HG03045 (cell line): Measurements from ENCODE around the gene IL1RAPL1.

Experiments used
- ATAC-seq: cut with Tn5 transposase; IDR thresholded peaks from one replicate; pipeline ENCODE4 v1.9.1; 2021; ENCODE audit warnings: mild to moderate bottlenecking, moderate library complexity; ENCODE audit not compliant: unreplicated experiment

IL1RAPL1 gene

GRCh38 chrX:29604381-29604780, 1017.1 kb downstream of the IL1RAPL1 start:
- ATAC-seq: no peak

- ATAC-seq: no peak
Measured at GRCh38 chrX:29617276-29617675, 1030.0 kb downstream of the IL1RAPL1 start.

- ATAC-seq: no peak
Measured at GRCh38 chrX:29617725-29618124, 1030.5 kb downstream of the IL1RAPL1 start.

GRCh38 chrX:29627833-29628232, 1040.6 kb downstream of the IL1RAPL1 start:
- no peak for ATAC-seq

GRCh38 chrX:29634516-29634915, 1047.3 kb downstream of the IL1RAPL1 start:
- no peak for ATAC-seq

GRCh38 chrX:29636331-29636730, 1049.1 kb downstream of the IL1RAPL1 start:
- ATAC-seq: no peak

GRCh38 chrX:29640106-29640505, 1052.9 kb downstream of the IL1RAPL1 start:
- ATAC-seq: no peak

- no peak for ATAC-seq
Measured at GRCh38 chrX:29641461-29641860, 1054.2 kb downstream of the IL1RAPL1 start.

GRCh38 chrX:29643181-29643580, 1055.9 kb downstream of the IL1RAPL1 start:
- no peak for ATAC-seq

- no peak for ATAC-seq
Measured at GRCh38 chrX:29648161-29648560, 1060.9 kb downstream of the IL1RAPL1 start.

- ATAC-seq: no peak
Measured at GRCh38 chrX:29652484-29652883, 1065.2 kb downstream of the IL1RAPL1 start.

GRCh38 chrX:29653721-29654120, 1066.5 kb downstream of the IL1RAPL1 start:
- no peak for ATAC-seq

GRCh38 chrX:29659911-29660310, 1072.7 kb downstream of the IL1RAPL1 start:
- ATAC-seq: no peak

- ATAC-seq: no peak
Measured at GRCh38 chrX:29661290-29661689, 1074.0 kb downstream of the IL1RAPL1 start.

- no peak for ATAC-seq
Measured at GRCh38 chrX:29662101-29662500, 1074.9 kb downstream of the IL1RAPL1 start.

- peak; percentile 81 for ATAC-seq
Measured at GRCh38 chrX:29662759-29663503, 1075.7 kb downstream of the IL1RAPL1 start.

GRCh38 chrX:29665532-29665931, 1078.3 kb downstream of the IL1RAPL1 start:
- no peak for ATAC-seq

- ATAC-seq: no peak
Measured at GRCh38 chrX:29666366-29666765, 1079.1 kb downstream of the IL1RAPL1 start.

- no peak for ATAC-seq
Measured at GRCh38 chrX:29671421-29671820, 1084.2 kb downstream of the IL1RAPL1 start.

- no peak for ATAC-seq
Measured at GRCh38 chrX:29687687-29688086, 1100.4 kb downstream of the IL1RAPL1 start.

GRCh38 chrX:29690061-29690460, 1102.8 kb downstream of the IL1RAPL1 start:
- ATAC-seq: no peak

- ATAC-seq: no peak
Measured at GRCh38 chrX:29691044-29691443, 1103.8 kb downstream of the IL1RAPL1 start.

- ATAC-seq: no peak
Measured at GRCh38 chrX:29693912-29694311, 1106.7 kb downstream of the IL1RAPL1 start.
